Muscle of arm (tissue), 12 donors: ENCODE data around the gene ARAP3. TPM values are rescaled to one million over a fixed set of nuclear protein-coding genes. Genes with fewer than 3 reads are reported as not detected.

Source experiments
- DNase-seq: peaks from one replicate; pipeline ENCODE4 v3.0.0-alpha.2; 2013
- polyA plus RNA-seq, 12 donors: library from polyadenylated mRNA; unstranded; fragments of 120-200 nt; gene quantifications; one replicate each; pipeline ENCODE4 v1.2.1, GENCODE V29; 2013; ENCODE audit not compliant: insufficient read length in 12 of 12

Gene ARAP3
- polyA plus RNA-seq, 12 donors, result 10.8 to 22.0 (median 13.4) TPM; not detected in 1

DNA sequence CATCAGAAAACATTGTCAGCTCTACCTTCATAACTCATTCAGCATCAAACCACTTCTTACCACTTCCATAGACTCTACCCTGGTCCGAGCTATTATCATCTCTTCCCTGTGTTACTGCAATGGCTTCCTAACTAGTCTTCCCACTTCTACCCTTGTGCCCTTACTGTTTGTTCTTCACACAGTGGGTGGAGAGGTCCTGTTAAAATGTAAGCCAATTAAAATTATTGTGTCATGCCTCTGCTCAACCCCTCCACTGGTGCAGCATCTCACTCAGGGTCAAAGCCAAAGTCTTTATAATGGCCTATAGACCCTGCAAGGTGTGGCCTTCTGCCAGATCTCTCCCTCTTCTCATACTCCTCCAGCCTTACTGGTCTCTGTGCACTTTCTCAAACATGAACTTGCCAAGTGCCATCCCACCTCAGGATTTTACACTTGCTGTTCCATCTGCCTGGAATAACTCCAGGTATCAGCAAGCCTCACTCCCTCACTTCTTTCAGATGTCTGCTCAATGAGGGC, 22.8 kb upstream of the ARAP3 start:
- no peak for DNase-seq

GRCh38 chr5:141703133-141703561, 21.1 kb upstream of the ARAP3 start:
- no peak for DNase-seq

- DNase-seq, result no peak
Measured at GRCh38 chr5:141701360-141702119, 19.5 kb upstream of the ARAP3 start.

DNA sequence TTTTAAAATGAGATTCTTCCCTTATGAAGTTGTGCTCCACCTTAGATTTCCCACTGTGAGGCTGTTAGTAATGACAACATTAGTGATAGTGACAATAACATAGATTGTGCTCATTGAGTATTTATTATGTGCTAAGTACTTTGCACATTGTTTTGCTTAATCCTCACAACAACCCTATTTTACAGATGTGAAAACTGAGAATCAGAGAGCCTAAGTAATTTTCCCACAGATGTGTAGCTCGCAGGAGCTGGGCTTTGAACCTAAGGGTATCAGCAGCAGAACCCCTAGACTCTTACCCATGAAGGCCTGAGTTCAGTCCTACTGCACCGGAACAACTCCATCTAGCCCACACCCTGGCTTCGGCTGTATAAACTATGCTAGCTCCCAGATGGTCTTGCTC, 15.6 kb upstream of the ARAP3 start:
- DNase-seq, result no peak

DNA sequence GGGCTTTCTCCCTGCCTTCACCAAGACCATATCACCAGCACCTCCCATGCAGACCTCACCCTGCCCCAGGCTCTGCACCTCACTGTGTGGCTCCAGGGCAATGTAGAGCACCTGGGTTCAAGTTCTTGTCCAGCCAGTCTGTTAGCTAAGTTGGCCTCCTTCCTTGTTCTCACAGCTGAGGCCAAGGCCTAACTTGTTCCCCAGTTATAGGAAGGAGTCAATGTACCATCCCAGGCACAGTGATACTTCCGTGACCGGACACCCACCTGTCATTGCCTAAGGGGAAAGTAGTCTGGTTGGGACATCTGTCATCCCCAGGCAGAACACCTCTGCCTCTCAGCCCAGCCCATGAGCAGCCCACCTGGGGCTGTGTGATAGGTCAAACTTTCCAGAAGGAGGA, 14.4 kb upstream of the ARAP3 start:
- no peak for DNase-seq

- no peak for DNase-seq
Measured at GRCh38 chr5:141695627-141696215, 13.7 kb upstream of the ARAP3 start.

- DNase-seq, result no peak
Measured at GRCh38 chr5:141694479-141694878, 12.4 kb upstream of the ARAP3 start.

GRCh38 chr5:141692919-141693725, 11.1 kb upstream of the ARAP3 start:
- DNase-seq, result no peak

GRCh38 chr5:141692533-141692888, 10.5 kb upstream of the ARAP3 start:
- DNase-seq, result no peak

- DNase-seq, result peak; percentile 77
Measured at GRCh38 chr5:141691867-141692532, 10.0 kb upstream of the ARAP3 start.

DNA sequence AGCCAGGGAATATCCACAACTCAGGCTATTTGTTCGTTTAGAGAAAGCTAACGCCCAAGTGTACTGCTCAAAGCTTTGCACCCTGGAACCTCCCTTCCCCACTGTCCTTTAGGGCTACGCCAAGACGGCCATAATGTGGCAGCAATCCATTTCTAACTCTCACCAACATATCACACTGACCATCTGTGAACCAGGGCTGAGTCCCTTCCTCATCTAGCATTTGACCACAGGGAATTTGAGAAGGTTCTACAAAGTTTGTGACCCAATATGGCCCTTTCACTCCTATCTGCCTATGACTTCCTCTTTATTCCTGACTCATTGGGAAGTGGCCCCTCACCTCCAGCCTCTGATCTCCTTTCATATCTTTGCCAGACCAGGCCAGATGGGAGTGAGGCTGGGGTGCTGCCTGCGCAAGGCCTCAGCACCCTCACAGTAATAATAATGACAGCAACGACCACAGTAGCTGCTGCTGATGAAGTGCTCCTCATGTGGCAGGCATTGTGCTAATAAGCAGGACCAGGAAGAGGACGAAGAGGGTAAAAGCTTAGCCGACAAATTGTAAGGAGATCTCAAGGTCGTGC, 9.3 kb upstream of the ARAP3 start:
- no peak for DNase-seq

DNA sequence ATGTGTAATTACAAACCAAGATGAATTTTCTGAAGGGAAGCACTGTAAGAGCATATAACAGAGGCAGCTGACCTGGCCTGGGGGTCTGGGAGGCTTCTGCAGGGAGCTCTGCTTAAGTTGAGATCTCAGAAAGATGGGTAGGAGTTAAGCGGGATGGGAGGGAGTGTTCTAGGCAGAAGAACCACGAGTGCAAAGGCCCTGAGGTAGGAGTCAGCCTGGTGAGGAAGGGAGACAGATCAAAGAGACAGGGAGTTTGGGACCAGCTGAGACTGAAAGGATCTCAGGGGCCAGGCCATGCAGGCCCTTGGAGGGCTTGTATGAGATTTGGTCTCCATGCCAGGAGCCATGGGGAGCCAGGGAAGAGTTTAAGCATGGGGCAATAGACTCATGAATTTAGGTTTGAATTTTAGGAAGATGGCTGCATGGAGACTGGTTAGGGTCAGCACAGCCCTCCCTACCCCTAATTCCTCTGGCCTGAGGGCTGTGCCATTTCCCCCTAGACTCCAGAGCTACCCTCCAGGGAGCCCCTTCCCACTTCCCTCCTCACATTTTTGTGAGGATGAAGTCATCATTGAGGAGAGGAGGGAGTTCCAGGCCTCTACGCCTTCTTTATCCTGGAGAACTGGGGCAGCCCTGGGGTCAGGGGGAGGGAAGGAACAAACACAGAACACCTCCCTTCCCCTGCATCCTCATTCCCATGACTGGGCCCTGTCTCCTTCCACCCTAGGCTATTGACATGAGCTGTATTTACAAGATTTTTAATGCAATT, 4.8 kb upstream of the ARAP3 start:
- DNase-seq, result no peak

- DNase-seq, result no peak
Measured at GRCh38 chr5:141685591-141685990, 3.6 kb upstream of the ARAP3 start.

DNA sequence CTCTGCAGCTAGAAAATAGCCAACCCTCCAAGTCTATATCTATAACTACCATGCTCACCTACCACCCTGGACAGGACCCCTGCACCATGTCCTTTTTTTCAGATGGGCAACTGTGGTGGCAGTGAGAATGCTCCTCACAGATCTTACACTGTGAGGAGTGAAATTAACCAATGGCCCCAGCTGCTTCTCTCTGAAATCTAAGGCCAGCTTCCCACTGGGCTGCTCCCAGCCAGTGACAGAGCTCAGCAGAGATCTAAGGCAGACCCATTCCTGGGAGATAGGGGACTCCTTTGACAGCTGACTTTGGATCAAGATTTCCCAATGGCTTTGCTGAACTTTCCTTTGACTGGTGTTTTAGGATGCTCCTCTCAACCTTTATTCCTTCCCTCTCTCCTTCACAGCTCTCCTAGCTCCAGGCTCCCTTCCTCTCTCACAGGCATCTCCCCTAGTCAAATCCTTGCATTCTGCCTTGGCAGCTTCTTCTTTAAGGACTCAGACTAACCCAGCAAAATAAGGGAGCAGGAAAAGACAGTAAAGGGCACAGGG, 1.6 kb upstream of the ARAP3 start:
- no peak for DNase-seq

GRCh38 chr5:141681295-141681694, 735 bp downstream of the ARAP3 start:
- DNase-seq, result no peak

DNA sequence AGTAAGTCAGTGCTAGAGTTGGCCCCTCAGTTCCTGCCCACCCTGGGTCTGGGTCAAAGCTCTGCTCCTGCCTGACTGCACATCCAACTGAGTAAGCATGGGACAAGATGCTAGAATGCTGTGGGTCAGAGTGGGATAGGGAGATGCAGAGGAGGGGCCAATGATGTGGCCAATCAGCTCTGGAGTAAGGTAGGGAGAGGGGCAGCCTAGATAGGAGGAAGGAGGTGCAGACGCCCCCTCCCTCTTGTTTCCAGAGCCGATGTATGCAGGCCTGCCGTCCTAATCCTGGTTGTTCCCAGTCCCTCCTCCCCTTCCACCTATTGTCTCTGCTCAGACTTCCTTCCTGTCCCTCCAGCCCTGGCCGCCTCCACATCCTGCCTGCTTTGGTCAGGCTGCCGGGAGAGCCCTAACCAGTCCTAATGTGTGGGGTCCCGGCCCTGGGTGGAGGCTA, 1.3 kb downstream of the ARAP3 start:
- DNase-seq, result peak; percentile 22

DNA sequence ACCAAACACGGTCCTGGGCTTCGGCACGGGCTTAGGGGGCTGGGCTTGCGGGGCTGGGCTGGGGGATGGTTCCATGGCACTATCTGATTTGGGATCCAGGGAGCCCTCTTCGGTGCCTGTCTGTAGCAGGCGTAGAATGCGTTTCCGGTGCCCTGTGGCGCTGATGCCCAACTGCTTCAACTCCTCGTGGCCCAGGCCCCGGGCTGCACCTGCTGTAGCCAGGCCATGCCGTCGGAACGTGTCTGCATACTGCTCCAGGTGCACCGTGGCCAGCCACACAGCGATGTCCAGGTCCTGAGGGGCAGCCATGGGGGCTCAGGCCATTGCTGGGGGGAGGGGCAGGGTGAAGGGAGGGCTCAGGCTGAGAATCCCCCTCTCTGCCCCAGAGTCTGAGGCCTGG, 1.9 kb downstream of the ARAP3 start:
- DNase-seq, result no peak

- DNase-seq, result no peak
Measured at GRCh38 chr5:141677415-141677814, 4.6 kb downstream of the ARAP3 start.

GRCh38 chr5:141675672-141676071, 6.4 kb downstream of the ARAP3 start:
- no peak for DNase-seq

DNA sequence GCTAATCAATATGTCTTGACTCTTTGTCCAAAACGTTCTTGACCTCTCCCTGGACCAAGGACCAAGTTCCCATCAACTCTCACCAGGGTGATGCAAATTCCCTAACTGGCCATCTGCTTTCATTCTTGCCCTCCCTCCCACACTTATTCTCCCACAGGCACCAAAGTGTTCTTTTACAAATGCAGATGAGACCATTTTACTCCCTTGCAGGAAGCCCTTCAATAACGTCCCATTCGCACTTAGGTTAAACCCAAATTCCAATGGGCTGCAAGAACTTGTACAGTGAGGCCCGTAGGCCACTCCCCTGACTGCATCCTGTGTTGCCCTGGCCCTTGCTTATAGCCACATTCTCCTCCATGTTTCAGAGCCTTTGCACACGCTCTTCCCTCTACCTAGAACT, 7.3 kb downstream of the ARAP3 start:
- no peak for DNase-seq
